Testis (tissue), 3 donors: ENCODE results near the gene SLITRK4. TPM values are rescaled to one million over a fixed set of nuclear protein-coding genes. Genes with fewer than 3 reads are reported as not detected.

Source experiments
- DNase-seq: peaks from one replicate; pipeline ENCODE4 v3.0.0-alpha.2; 2019
- H3K27ac ChIP-seq, 2 donors: fragments of 200-600 bp; sonication (generic); one replicate each; pipeline ENCODE4 v1.5.1; 2019
- H3K27me3 ChIP-seq: fragments of 200-600 bp; sonication (generic); one replicate; pipeline ENCODE4 v1.5.1; 2019
- H3K36me3 ChIP-seq: fragments of 200-600 bp; sonication (generic); one replicate; pipeline ENCODE4 v1.5.1; 2017; ENCODE audit warnings: low read depth; ENCODE audit errors: missing control alignments
- H3K4me1 ChIP-seq: fragments of 200-600 bp; sonication (generic); one replicate; pipeline ENCODE4 v1.5.1; 2019
- H3K4me3 ChIP-seq, 2 donors: fragments of 200-600 bp; sonication (generic); one replicate each; pipeline ENCODE4 v1.5.1; 2017 to 2019
- H3K9me3 ChIP-seq: fragments of 200-600 bp; sonication (generic); one replicate; pipeline ENCODE4 v1.5.1; 2017
- CTCF ChIP-seq, 3 experiments: fragments of 450-650 bp in 2 of 3; fragments of 200-600 bp in 1 of 3; sonication (generic) in 1 of 3; IDR thresholded peaks; one replicate each; pipeline ENCODE4 v1.5.1; 2016 to 2019; ENCODE audit warnings: antibody characterized with exemption in 3 of 3, mild to moderate bottlenecking in 2 of 3, moderate library complexity in 1 of 3
- POLR2A ChIP-seq: fragments of 450-650 bp; IDR thresholded peaks from one replicate; pipeline ENCODE4 v1.6.1; 2017; ENCODE audit warnings: antibody characterized with exemption, mild to moderate bottlenecking, moderate library complexity
- WGBS, 2 donors: methylation state at CpG; one replicate each; pipeline ENCODE4 v1.1.5; 2018; 5-methylcytosine and 5-hydroxymethylcytosine counted together
- intact Hi-C: fragments of 100-400 bp; cut with DNase I; formaldehyde crosslinking; loops from one replicate; pipeline ENCODE4 v1.15.1; 2023; ENCODE audit warnings: low total_unique reads
- polyA plus RNA-seq: library from polyadenylated mRNA; stranded (reverse); fragments of 350-450 nt; fragmentation: Illumina TruSeq; extraction: RNeasy Lipid Tissue Mini Kit (QIAGEN cat#74804); gene quantifications from one replicate; pipeline ENCODE4 v1.2.3, GENCODE V29; 2014; ENCODE audit warnings: low read depth, low replicate concordance; ENCODE audit not compliant: insufficient read depth
- total RNA-seq, 2 donors: library from RNA; depleted of rRNA; stranded (reverse); fragments of >200 nt; gene quantifications; one replicate each; pipeline ENCODE4 v1.2.3, GENCODE V29; 2016

SLITRK4 gene
- total and polyA plus RNA-seq, 3 donors from 2014 or later: 1.3 to 2.1 (median 1.8) TPM

GRCh38 chrX:143636831-143637230 is 930 bp upstream of the SLITRK4 start:
- Histone ChIP-seq H3K36me3 (no peaks in the 10 kb centered on the region), H3K9me3 (no peaks in the 10 kb centered on the region), H3K4me3 (no peak overlapping the region), H3K27ac (no peak overlapping the region), H3K4me1 (no peaks in the 10 kb centered on the region), H3K27me3 (no peaks in the 10 kb centered on the region)
- TF ChIP-seq CTCF (IDR thresholded peaks at IDR 0.05) (no peak), POLR2A (no peak)
- no peak for DNase-seq
- intact Hi-C loops: no loop called here
- WGBS, 2 donors: 25 to 27% methylated on average over 2 of the region's 2 CpGs

- H3K36me3 ChIP-seq: no peaks in the 10 kb centered on the region
- H3K9me3 ChIP-seq: no peaks in the 10 kb centered on the region
- WGBS, 2 donors: 0 to 3% methylated on average over 11 to 42 of the region's 67 CpGs
- H3K27ac ChIP-seq: no peak overlapping the region
- intact Hi-C loops: no loop called here
- DNase-seq: peak; percentile 27
- no peaks in the 10 kb centered on the region for H3K4me1 ChIP-seq
- TF ChIP-seq POLR2A (no peak), CTCF (IDR thresholded peaks at IDR 0.05) (no peak)
- no peaks in the 10 kb centered on the region for H3K27me3 ChIP-seq
- peak overlapping the region; percentile 46 to 56 for H3K4me3 ChIP-seq
Observed at GRCh38 chrX:143634663-143635455, 1.0 kb downstream of the SLITRK4 start.

GRCh38 chrX:143634309-143634662 is 1.6 kb downstream of the SLITRK4 start:
- DNase-seq: peak; percentile 11
- intact Hi-C loops: no loop called here

GRCh38 chrX:143633461-143634308 is 2.2 kb downstream of the SLITRK4 start:
- peak; percentile 13 for DNase-seq
- Histone ChIP-seq H3K27me3 (no peaks in the 10 kb centered on the region), H3K27ac (no peak overlapping the region), H3K4me1 (no peaks in the 10 kb centered on the region), H3K9me3 (no peaks in the 10 kb centered on the region), H3K4me3 (peak overlapping the region; percentile 46 to 56), H3K36me3 (no peaks in the 10 kb centered on the region)
- intact Hi-C loops: no loop called here
- no peak for TF ChIP-seq POLR2A
- no peak for TF ChIP-seq CTCF (IDR thresholded peaks at IDR 0.05)
- 2 to 3% methylated on average over 4 to 34 of the region's 64 CpGs for WGBS, 2 donors

More at GRCh38 chrX:143634309-143634662, 1.6 kb downstream of the SLITRK4 start:
- TF ChIP-seq CTCF (IDR thresholded peaks at IDR 0.05): no peak
- no peak for TF ChIP-seq POLR2A
- H3K4me3 ChIP-seq: peak overlapping the region; percentile 46 to 56
- H3K36me3 ChIP-seq: no peaks in the 10 kb centered on the region
- H3K27me3 ChIP-seq: no peaks in the 10 kb centered on the region
- no peak overlapping the region for H3K27ac ChIP-seq
- WGBS, 2 donors: 0% methylated on average over 1 to 8 of the region's 26 CpGs
- H3K4me1 ChIP-seq: no peaks in the 10 kb centered on the region
- no peaks in the 10 kb centered on the region for H3K9me3 ChIP-seq
